Measurements from ENCODE around the gene SERBP1.

DNA sequence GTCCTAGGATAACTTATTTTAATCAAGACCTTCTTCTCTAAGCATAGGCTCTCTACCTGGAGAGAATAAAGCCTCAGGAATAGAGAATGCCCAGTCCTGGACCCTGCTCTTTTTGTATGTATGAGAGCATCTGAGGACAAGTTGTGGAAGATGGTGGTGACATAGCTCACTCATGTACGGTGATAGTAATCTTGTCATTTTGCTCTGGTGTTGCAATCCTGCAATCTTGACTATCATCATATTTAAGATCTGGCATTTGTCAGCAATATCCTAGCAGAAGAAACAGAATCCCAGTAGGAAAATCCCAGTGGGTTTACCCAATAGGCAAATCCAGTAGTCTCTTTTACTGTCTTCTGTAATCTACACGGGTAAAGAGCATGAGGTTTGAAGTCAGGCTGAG is 21.6 kb upstream of the SERBP1 start:
- TF ChIP-seq, protein P1, sequence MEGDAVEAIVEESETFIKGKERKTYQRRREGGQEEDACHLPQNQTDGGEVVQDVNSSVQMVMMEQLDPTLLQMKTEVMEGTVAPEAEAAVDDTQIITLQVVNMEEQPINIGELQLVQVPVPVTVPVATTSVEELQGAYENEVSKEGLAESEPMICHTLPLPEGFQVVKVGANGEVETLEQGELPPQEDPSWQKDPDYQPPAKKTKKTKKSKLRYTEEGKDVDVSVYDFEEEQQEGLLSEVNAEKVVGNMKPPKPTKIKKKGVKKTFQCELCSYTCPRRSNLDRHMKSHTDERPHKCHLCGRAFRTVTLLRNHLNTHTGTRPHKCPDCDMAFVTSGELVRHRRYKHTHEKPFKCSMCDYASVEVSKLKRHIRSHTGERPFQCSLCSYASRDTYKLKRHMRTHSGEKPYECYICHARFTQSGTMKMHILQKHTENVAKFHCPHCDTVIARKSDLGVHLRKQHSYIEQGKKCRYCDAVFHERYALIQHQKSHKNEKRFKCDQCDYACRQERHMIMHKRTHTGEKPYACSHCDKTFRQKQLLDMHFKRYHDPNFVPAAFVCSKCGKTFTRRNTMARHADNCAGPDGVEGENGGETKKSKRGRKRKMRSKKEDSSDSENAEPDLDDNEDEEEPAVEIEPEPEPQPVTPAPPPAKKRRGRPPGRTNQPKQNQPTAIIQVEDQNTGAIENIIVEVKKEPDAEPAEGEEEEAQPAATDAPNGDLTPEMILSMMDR (conservative IDR thresholded peaks at IDR 0.05; ENCODE audit: low read length) = no peak
- no peak for TF ChIP-seq EZH2phosphoT487 (IDR thresholded peaks at IDR 0.05; ENCODE audit: borderline replicate concordance, low read depth, low read length)
